GM19372 (cell line): Measurements from ENCODE around the gene RBM17.
"Not testable (repeated sequence)": the region's sequence is repeated elsewhere in the genome, so short reads cannot be mapped to it uniquely, and the experiment has no call there.

Source experiments
- ATAC-seq: cut with Tn5 transposase; IDR thresholded peaks from one replicate; pipeline ENCODE4 v1.9.1; 2021; ENCODE audit warnings: mild to moderate bottlenecking, low read depth, moderate library complexity; ENCODE audit not compliant: unreplicated experiment

Gene RBM17

DNA sequence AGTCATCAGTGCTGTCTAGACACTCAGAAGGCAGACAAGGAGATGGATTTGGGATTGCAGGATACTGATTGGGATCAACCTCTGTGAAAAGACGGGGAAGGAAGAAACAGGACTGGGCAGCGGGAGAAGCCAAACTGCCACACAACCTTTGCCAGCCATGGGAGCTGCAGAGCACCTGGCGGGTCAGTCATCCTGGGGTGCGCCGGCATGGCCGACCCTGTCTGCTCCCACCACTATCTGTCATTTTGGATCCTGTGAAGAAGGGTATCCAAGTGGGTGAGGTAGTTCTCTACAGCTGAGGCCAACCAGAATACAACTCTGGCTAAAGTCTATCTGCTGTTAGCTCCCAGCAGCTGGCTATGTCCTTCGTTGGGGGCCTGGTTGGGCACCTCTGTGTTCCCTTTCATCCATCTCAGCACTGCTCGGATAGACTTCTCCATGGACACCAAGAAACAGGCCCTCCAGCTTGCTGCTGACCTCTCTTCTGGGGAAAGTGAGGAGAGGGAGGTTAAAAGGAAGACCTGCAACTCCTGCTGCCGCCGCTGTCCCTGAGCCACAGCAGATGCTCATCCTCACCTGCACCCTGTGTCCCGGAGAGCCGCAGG, 11.7 kb upstream of the RBM17 start:
- no peak for ATAC-seq

DNA sequence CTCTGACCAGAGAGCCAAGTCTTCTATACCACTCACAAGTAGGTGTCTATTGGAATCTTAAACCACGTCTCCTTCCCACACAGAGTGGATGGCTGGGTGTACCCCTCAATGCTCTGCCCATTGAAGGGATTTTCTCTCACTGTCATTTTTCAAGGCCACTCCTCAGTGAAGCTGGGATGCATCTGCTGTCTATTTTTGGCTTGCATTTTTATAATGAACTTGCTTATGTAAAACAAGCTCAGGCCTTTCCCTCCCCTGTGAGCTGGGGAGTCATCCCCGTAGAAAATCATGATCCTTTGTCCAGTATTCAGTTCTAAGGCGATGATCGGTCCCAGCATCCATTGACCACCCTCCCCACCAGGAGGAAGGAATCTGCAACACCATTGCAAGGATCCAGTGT, 9.8 kb upstream of the RBM17 start:
- ATAC-seq = no peak

DNA sequence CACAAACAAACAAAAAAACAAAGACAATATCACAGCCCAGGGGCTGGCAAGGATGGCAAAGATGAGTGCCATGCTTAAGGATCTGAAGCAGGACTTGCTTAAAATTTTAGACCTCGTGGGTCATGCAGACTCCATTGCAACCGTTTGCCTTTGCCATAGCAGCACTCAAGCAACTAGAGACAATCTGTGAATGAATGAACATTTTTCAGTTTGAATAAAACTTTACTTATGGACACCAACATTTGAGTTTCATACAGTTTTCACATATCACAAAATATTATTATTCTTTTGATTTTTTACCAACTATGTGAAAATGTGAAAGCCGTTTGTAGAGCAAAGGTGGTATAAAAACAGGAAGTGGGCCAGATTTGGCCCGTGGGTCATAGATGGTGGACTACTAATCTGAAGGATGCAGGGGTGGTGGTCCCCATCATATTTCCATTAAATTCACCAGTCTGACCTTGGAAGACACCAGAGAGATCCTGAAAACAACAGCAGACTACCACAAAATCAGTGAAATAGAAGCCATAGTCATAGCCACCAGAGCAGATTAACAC, 8.3 kb upstream of the RBM17 start:
- no peak for ATAC-seq

DNA sequence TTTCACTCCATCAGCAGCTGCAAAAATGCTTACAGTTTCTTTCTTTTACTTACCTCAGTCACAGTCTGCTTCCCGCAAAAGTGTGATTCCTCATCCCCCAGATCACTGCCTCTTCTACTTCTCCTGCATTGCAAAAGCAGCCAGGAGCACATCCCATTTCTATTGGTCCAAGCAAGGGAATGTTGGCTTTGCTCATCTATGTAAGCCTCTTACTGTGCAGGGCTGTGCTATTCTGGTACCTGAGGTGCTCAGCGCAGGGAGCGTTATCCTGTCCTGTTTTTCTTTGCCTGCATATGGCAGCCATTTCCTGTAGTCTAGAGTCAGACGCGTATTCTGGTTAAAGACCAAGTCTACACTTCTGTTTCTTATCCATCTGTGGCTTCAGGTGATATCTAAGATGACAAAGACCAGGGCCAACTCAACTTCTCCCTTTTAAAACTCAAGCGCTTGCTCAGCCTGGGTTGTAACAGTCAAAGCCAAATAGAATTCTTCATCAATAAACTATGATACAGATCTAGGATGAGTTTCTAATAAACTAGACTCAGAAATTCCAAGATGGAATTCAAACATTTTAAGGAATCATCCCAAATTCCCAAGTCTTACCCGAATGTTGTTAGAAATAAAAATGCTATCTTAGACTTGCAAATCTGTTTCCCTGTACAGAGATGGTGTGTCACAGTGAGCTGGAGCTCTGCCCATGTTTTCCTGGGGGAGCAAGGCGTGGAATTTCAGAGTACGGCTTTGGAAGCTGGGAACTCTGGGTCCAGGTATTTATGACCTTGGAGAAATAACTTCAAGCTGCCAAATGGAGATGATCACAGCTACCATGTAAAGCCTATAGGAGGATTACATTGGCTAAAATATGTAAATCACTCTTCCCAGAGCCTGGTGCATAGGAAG, 6.1 kb upstream of the RBM17 start:
- ATAC-seq = no peak

DNA sequence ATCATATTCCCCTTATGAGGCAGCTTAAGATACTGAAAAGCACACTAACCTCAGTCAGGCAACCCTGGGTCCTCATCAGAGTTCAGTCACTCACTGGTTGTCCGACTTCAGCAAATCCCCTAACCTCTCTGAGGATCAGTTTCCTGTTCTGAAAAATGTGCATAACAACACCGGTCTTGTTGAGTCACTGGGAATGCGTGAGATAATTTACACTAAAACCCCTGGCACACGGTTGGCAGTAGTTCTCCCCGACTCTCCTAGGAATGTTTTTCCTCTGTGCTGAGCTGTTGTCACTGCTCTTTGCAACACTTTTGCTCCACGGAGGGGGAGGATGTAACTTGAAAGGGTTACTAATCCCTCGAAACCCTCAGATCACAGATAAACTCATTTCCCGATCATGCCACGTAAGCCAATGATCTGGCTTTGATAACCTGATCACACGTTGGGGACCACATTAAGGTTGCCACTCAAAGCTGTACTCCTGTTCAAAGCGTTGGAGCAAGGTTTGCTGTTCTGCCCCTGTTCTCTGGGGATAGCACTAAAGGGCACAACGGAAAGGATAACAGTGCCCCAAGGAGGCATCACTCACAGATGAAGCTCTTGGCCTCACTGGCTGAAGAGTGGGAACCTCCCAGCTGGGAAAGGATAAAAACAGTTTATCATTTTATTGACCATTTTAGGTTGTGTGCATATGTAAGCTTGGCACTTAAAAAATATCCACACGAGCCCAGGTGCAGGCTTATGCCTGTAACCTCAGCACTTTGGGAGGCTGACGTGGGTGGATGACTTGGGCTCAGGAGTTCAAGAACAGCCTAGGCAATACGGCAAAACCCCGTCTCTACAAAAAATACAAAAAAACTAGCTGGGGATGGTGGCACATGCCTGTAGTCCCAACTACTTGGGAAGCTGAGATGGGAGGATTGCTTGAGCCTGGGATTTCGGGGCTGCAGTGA, 5.0 kb upstream of the RBM17 start:
- ATAC-seq = no peak

DNA sequence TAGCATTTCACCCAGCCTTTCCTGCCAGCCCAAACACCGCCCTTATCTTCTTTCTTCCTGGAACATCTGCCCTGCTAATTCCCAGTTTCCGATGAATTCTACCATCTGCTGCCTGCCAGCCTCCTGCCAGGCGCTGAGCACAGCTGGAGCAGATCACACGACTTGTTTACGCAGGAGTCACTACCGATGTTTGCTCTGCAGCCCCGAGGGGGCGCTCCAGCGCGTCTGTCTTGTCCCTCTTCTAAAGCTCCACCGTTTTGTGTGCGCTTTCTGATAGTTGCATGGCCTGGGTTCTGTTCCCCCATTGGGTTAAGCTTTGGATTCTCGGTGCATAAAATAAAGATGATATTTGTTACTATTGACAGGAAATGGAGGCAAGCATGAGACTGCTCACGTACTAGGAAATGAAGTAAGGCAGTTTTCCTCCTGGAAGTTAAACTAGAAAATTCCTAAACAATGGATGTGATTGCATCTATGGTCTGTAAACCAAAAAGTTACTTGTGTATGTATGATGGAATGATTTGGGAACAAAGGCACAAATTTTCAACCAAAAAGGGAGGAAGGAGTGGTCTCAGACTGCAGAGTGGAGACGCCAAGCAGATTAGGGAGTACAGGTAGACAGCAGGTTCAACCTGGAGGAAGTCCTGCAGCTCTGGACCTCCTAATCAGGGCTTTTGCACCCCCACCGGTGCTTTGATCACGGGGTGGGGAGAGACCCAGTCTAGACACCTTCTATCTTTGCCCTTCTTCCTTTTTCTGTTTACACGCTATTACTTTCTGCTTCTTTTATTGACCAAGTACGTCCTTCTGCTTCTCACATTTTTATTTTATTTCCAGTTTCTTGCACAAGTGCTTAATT, 2.2 kb upstream of the RBM17 start:
- ATAC-seq = peak; percentile 38

DNA sequence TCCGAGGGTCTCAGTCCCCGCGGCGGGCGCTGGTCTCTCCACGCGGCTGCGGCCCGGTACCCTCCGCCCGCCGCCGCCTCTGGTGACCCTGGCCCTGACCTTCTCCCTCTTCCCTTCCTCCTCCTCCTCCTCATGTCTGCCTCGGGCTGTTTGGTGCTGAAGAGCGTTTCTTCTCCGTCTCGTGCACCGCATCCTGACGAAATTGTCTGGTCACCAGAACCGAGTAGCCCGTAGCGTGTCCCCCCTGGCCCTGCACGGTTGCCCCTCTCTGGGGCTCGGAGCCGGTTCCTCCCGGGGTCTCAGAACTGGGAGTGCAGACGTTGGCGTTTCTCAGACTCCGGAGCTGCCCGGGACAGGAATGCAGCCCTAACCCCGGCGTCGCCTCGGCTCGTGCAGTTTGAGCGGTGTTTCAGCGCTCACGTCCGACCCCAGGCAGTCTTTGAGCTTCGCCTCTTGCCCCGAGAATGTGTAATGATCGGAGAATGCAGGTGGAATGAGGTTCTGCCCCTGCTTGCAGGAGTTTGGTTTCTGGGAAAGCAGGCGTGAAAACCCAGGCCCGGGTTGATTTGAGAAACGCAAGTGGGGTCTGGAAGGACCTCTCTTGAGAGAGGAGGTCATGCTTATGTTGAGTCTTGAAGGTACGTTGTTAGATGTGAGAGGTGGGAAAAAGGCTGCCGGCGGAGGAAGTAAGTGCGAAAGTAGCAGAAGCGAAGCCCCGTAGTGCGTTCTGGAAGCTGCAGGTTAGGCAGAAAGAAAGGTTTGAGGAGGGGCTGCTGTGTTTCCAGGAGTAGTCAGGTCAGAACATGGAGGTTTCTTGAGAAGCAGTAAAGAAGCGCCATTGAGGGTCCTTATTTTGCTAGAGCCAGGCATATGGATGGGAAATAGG, 743 bp downstream of the RBM17 start:
- no peak for ATAC-seq

DNA sequence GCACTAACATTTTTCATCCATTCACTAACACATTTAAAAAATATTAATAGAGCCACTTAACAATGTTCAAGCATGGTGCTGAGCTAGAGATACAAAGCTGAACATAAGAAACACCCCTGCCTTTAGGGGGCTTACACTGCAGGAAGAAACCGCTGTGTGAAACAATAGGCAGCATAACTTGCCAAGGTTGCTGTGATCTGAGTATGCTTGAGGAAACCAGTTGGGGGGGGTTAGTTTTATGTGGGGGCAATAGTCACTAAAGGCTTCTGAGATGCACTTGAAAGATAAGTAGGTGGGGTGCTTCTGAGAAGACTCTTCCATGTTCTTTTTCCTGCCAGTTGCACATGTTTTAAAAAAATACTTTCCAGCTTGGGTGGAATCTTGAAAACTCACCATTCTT, 2.8 kb downstream of the RBM17 start:
- no peak for ATAC-seq

DNA sequence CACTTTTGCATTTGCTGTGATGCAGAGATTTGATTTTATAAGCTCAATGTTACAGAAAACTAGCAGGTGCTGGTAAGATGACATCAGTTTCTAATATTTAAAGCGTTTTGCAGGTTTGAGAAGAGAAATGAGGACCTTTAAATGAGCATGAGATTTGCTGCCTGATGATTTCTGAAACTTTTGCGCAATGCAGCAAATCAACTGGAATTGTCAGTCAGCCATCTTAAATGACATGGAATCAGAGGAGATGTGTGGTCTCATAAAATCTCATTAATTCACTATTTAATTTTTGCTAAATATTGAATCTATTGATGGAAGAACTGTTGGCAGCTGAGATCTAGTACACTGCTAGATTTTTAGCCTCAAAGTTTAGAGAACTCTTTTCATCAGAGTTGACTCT, 3.9 kb downstream of the RBM17 start:
- no peak for ATAC-seq

DNA sequence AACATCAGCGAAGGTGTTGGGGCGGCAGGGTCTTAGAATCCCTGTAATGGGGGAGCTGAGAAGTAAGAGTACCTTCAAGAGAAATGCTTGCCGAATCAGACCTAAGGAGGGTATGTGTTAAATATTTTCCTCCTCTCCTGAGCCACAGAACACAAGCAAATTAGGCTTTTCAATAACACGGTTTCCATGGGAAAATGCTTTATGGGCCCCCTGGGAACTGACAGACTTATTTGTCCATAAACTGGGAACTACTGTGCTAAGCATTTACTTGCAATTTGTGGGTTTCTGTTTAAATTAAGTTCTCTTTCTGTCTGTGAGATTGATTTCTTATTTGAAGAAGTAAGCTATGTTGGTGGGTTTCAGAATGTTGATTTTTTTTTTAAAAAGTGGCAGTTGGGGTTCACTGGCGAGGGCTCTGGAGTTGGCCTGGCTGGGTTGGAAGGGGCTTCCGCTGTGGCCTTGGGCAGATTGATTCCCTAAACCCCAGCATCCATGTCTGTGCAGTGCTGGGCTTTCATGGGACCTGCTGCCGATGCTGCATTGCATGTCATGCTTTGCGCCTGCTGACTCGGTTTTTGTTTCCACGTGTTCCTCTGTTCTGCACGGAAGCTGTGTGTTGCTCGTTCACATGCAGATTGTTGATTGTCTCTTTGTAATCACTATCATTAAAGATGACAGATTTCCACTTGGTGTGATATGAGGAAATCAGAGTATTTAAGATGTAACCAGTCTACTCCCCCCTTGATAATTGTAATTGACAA, 7.2 kb downstream of the RBM17 start:
- no peak for ATAC-seq

DNA sequence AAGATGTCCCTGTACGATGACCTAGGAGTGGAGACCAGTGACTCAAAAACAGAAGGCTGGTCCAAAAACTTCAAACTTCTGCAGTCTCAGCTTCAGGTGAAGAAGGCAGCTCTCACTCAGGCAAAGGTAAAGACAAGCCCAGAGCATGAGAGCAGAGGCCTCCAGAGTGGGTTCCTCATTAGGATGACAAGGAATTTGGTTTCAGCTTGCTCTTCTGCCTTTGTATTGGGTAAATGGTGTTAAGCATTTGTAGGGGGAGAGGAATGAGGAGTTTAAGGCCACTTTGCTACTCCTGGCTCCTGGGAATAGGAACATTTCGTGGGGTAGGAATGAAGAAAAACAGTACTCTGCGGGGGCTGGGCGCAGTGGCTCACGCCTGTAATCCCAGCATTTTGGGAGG, 8.2 kb downstream of the RBM17 start:
- no peak for ATAC-seq

DNA sequence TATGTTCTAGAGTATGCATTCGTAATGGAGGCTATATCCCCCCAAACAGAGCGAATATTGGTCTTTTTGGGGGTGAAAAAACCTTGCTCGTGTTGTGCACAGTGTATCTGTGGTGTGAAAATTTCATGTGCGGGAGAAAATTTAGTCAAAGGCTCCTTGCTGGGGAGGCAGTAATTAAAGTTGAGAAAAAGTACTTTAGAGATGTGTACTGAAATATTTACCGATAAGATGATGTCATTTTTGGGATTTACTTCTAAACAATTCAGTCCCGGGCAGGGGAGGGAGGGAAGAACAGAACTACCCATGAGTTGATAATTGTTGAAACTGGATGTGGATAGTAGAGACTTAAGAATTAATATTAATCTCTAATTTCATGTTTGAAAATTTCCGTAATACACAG, 9.3 kb downstream of the RBM17 start:
- no peak for ATAC-seq

DNA sequence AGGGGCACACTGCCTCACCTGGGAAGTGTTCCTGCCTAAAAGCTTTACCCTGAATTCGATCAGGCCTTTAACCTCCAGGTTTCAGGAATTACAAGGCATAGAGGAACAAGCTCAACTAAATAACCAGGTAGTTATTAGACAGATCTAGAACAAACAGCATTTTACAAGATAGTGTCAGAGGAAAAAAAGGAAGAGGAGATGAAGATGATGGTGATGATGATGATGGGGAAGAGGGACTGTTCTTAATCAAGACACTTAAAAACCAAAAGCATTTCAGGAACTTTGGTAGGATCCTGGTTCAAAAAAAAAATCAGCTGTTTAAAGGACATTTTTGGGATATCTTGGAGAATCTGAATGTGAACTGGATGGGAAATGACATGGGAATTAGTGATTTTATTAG, 11.5 kb downstream of the RBM17 start:
- ATAC-seq = no peak

DNA sequence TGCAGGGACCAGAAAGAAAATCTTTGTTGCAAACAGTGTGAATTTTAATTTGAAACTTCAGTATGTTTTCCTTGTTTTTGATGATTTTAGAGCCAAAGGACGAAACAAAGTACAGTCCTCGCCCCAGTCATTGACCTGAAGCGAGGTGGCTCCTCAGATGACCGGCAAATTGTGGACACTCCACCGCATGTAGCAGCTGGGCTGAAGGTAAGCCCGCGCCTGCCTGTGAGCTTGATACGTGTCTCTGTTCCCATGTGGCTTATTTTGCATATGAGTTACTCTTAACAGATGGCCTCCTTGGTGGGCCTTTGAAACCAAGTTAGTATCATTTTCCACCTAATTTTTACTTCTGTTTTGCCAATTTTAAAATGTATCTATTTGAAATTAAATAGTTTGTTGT, 12.3 kb downstream of the RBM17 start:
- ATAC-seq = no peak

DNA sequence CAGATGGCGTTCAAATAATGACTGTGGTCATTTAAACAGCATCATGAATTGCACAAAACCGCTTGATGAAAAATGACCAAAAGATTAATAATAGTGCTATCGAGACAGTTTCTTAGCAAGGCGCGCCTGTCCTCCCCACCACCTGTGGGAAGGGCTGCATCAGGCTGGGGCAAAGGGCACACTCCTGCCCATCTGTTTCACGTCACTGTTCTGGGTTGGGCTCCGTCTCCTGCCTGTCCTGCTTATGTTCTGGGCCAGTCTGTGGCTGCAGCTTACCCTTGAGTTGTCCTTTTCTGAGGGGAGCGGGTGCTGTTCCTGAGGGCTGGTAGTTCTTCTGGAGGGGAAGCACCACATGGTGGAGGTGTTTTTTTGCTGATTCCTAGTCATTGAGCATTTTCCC, 13.3 kb downstream of the RBM17 start:
- no peak for ATAC-seq

DNA sequence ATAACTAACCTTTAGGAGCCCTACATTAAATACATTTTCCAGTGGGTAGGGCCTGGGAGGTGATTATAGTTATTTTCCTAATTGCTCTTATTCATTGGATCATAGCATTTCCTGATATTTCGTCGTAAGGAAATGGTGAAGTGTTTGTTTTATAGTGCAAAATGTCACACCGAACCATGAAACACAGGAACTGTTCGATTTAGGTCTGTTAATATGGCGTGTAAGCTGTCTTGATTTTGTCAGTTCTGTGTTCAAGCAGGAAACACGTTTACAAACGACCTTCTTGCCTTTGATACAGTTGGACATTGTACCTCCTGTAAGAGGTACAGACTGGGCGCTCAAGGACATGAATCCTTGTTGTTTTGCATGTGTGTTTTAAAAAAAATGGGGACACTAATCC, 14.8 kb downstream of the RBM17 start:
- no peak for ATAC-seq

DNA sequence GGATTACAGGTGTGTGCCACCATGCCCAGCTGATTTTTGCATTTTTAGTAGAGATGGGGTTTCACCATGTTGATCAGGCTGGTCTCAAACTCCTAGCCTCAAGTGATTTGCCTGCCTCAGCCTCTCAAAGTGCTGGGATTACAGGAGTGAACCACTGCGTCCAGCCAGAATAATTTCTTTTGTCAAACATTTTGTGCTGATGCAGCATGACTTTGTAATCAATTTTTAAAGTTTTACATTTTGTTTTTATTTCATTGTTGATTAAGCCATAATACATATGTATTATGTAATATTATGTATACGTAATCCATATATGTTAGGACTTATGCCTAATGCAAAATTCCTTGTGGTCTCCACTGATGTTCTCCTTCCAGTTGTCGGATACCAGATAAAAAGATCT, 18.8 kb downstream of the RBM17 start:
- ATAC-seq = not testable (repeated sequence)

DNA sequence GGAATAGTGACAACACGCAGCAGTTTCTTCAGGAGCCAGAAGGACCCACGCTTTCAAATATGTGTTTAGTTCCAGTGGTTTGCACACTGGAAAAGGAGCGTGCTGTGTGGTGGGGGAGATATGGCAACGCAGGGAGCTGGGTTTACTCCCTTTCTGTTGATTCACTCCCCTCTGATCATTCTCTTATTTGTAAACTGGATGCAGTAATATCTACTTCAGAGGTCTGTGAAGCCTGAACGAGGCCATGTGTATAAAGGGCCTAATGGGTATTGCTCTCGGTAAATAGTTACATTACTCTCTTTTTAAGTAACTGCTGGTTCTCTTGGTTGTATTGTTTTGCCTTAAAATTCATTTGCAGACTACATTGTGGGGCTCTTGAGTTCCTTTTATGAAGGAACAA, 19.2 kb downstream of the RBM17 start:
- ATAC-seq = no peak
